ENCODE data around the gene RIMS3. TPM values are rescaled to one million over a fixed set of nuclear protein-coding genes. Genes with fewer than 3 reads are reported as not detected.
A peak's percentile ranks its signal among the peaks of the same experiment; 100 is the strongest.
"Not testable (repeated sequence)": the region's sequence is repeated elsewhere in the genome, so short reads cannot be mapped to it uniquely, and the experiment has no call there.

Gene RIMS3
- 3.1 and 3.6 TPM in 2 replicates for total RNA-seq (2014; rRNA removed; shearing (Covaris generic))

- DNase-seq (ENCODE audit: low spot score): peak; percentile 31
Measured at GRCh38 chr1:40665335-40666171, at the start of gene RIMS3. Gene RIMS3, minus strand, starts transcription at chr1:40665682. Its CDS starts 23,757 bp downstream, at chr1:40641925.

GRCh38 chr1:40712997-40713396, 47.5 kb upstream of the RIMS3 start:
- DNase-seq (ENCODE audit: low spot score): peak; percentile 21

- no peak for DNase-seq (ENCODE audit: low spot score)
Measured at GRCh38 chr1:40712405-40712944, 47.0 kb upstream of the RIMS3 start.

- peak; percentile 45 for DNase-seq (ENCODE audit: low spot score)
Measured at GRCh38 chr1:40711465-40712404, 46.3 kb upstream of the RIMS3 start.

GRCh38 chr1:40710581-40711315, 45.3 kb upstream of the RIMS3 start:
- DNase-seq (ENCODE audit: low spot score): no peak

GRCh38 chr1:40709802-40710278, 44.4 kb upstream of the RIMS3 start:
- no peak for DNase-seq (ENCODE audit: low spot score)

GRCh38 chr1:40709100-40709801, 43.8 kb upstream of the RIMS3 start:
- peak; percentile 94 for DNase-seq (ENCODE audit: low spot score)

GRCh38 chr1:40708750-40709099, 43.2 kb upstream of the RIMS3 start:
- DNase-seq (ENCODE audit: low spot score): no peak

GRCh38 chr1:40706626-40707025, 41.1 kb upstream of the RIMS3 start:
- DNase-seq (ENCODE audit: low spot score): no peak

GRCh38 chr1:40704817-40705733, 39.6 kb upstream of the RIMS3 start:
- no peak for DNase-seq (ENCODE audit: low spot score)

- DNase-seq (ENCODE audit: low spot score): peak; percentile 90
Measured at GRCh38 chr1:40703316-40703715, 37.8 kb upstream of the RIMS3 start.

- not testable (repeated sequence) for DNase-seq (ENCODE audit: low spot score)
Measured at GRCh38 chr1:40702810-40703209, 37.3 kb upstream of the RIMS3 start.

- no peak for DNase-seq (ENCODE audit: low spot score)
Measured at GRCh38 chr1:40701684-40702083, 36.2 kb upstream of the RIMS3 start.

- DNase-seq (ENCODE audit: low spot score): no peak
Measured at GRCh38 chr1:40699787-40700186, 34.3 kb upstream of the RIMS3 start.

- no peak for DNase-seq (ENCODE audit: low spot score)
Measured at GRCh38 chr1:40697436-40697835, 32.0 kb upstream of the RIMS3 start.

- no peak for DNase-seq (ENCODE audit: low spot score)
Measured at GRCh38 chr1:40696294-40696693, 30.8 kb upstream of the RIMS3 start.

- no peak for DNase-seq (ENCODE audit: low spot score)
Measured at GRCh38 chr1:40694353-40694874, 28.9 kb upstream of the RIMS3 start.

GRCh38 chr1:40693425-40693824, 27.9 kb upstream of the RIMS3 start:
- DNase-seq (ENCODE audit: low spot score): no peak

- no peak for DNase-seq (ENCODE audit: low spot score)
Measured at GRCh38 chr1:40692429-40692895, 27.0 kb upstream of the RIMS3 start.

Data from A172 (cell line).